H9 (cell line): ENCODE measurements around the gene SLC35A3. TPM values are rescaled to one million over a fixed set of nuclear protein-coding genes. Genes with fewer than 3 reads are reported as not detected.

Experiments
- DNase-seq: peaks from one replicate; pipeline ENCODE4 v3.0.0-alpha.2; 2017
- H2AFZ ChIP-seq: one replicate; pipeline ENCODE4 v1.6.1; 2013; ENCODE audit warnings: mild to moderate bottlenecking, low read length, control low read depth, moderate library complexity
- H2AK5ac ChIP-seq: 2 replicates; pipeline ENCODE4 v1.6.1; 2013; ENCODE audit warnings: low read length, control low read depth, mixed read lengths; ENCODE audit not compliant: insufficient read length
- H2BK120ac ChIP-seq: one replicate; pipeline ENCODE4 v1.6.1; 2013; ENCODE audit warnings: low read depth, mild to moderate bottlenecking, low read length, control low read depth, inconsistent platforms; ENCODE audit not compliant: poor library complexity, severe bottlenecking
- H2BK12ac ChIP-seq: 2 replicates; pipeline ENCODE4 v1.6.1; 2013; ENCODE audit warnings: low read length, control low read depth, mixed read lengths, low read depth; ENCODE audit not compliant: insufficient read length
- H2BK15ac ChIP-seq: 2 replicates; pipeline ENCODE4 v1.6.1; 2013; ENCODE audit warnings: low read depth, low read length, control low read depth
- H2BK20ac ChIP-seq: one replicate; pipeline ENCODE4 v1.6.1; 2013; ENCODE audit warnings: low read depth, mild to moderate bottlenecking, low read length, control low read depth, inconsistent platforms; ENCODE audit not compliant: poor library complexity, severe bottlenecking
- H2BK5ac ChIP-seq: 2 replicates; pipeline ENCODE4 v1.6.1; 2013; ENCODE audit warnings: low read length, control low read depth, mixed read lengths; ENCODE audit not compliant: insufficient read length
- H3K14ac ChIP-seq: 2 replicates; pipeline ENCODE4 v1.6.1; 2013; ENCODE audit warnings: low read length, control low read depth; ENCODE audit not compliant: insufficient read depth
- H3K18ac ChIP-seq: 2 replicates; pipeline ENCODE4 v1.6.1; 2013; ENCODE audit warnings: low read depth, mild to moderate bottlenecking, mixed read lengths, low read length, control low read depth; ENCODE audit not compliant: insufficient read length
- H3K23ac ChIP-seq: 2 replicates; pipeline ENCODE4 v1.6.1; 2013; ENCODE audit warnings: low read length, control low read depth, mixed read lengths, low read depth; ENCODE audit not compliant: insufficient read length
- H3K23me2 ChIP-seq: 2 replicates; pipeline ENCODE4 v1.6.1; 2013; ENCODE audit warnings: low read depth, mild to moderate bottlenecking, mixed read lengths, low read length, control low read depth; ENCODE audit not compliant: insufficient read length, poor library complexity, severe bottlenecking
- H3K27ac ChIP-seq: 2 replicates; pipeline ENCODE4 v1.5.1; 2013; ENCODE audit warnings: low read length, control low read depth, mixed read lengths, low read depth; ENCODE audit not compliant: insufficient read length
- H3K27me3 ChIP-seq: 2 replicates; pipeline ENCODE4 v1.6.1; 2013; ENCODE audit warnings: low read length, control low read depth, inconsistent platforms; ENCODE audit not compliant: insufficient read depth
- H3K4ac ChIP-seq: 2 replicates; pipeline ENCODE4 v1.6.1; 2013; ENCODE audit warnings: low read depth, mild to moderate bottlenecking, control low read depth, inconsistent platforms, low read length, moderate library complexity
- H3K4me1 ChIP-seq: 2 replicates; pipeline ENCODE4 v1.6.1; 2013; ENCODE audit warnings: low read length, control low read depth, inconsistent platforms; ENCODE audit not compliant: insufficient read depth
- H3K4me2 ChIP-seq: 2 replicates; pipeline ENCODE4 v1.6.1; 2013; ENCODE audit warnings: low read length, control low read depth, mixed read lengths; ENCODE audit not compliant: insufficient read length, insufficient read depth
- H3K56ac ChIP-seq: 2 replicates; pipeline ENCODE4 v1.6.1; 2013; ENCODE audit warnings: low read depth, mild to moderate bottlenecking, mixed read lengths, low read length, control low read depth; ENCODE audit not compliant: insufficient read length
- H3K79me1 ChIP-seq: 2 replicates; pipeline ENCODE4 v1.6.1; 2013; ENCODE audit warnings: low read depth, mild to moderate bottlenecking, moderate library complexity, low read length, control low read depth, inconsistent platforms; ENCODE audit not compliant: insufficient read depth, poor library complexity, severe bottlenecking
- H3K79me2 ChIP-seq: 2 replicates; pipeline ENCODE4 v1.6.1; 2013; ENCODE audit warnings: low read length, control low read depth, inconsistent platforms; ENCODE audit not compliant: insufficient read depth
- H3K9ac ChIP-seq: 2 replicates; pipeline ENCODE4 v1.6.1; 2013; ENCODE audit warnings: low read length, control low read depth, mixed read lengths; ENCODE audit not compliant: insufficient read length; ENCODE audit errors: extremely low read depth
- H3K9me3 ChIP-seq: one replicate; pipeline ENCODE4 v1.6.1; 2013; ENCODE audit warnings: low read depth, low read length, inconsistent platforms; ENCODE audit not compliant: control insufficient read depth
- H3T11ph ChIP-seq: one replicate; pipeline ENCODE4 v1.6.1; 2013; ENCODE audit warnings: mild to moderate bottlenecking, low read length, control low read depth, inconsistent platforms
- H4K20me1 ChIP-seq: one replicate; pipeline ENCODE4 v1.6.1; 2013; ENCODE audit not compliant: control insufficient read depth, insufficient read length, insufficient read depth
- H4K5ac ChIP-seq: 2 replicates; pipeline ENCODE4 v1.6.1; 2013; ENCODE audit warnings: low read depth, mild to moderate bottlenecking, mixed read lengths, low read length, control low read depth; ENCODE audit not compliant: insufficient read length
- H4K8ac ChIP-seq: replicated peaks from 2 replicates; pipeline ENCODE4 v1.6.1; 2013; ENCODE audit warnings: low read length, control low read depth, mixed read lengths, low read depth; ENCODE audit not compliant: insufficient read length
- H4K91ac ChIP-seq: 2 replicates; pipeline ENCODE4 v1.6.1; 2013; ENCODE audit warnings: low read depth, mild to moderate bottlenecking, moderate library complexity, mixed read lengths, low read length, control low read depth; ENCODE audit not compliant: insufficient read length
- H3K27ac Mint-ChIP-seq, 3 experiments: 2 replicates in 2 of 3; 3 replicates in 1 of 3; pipeline ENCODE4 v1.8.0; 2020 to 2021; ENCODE audit warnings: mixed read lengths in 3 of 3, mild to moderate bottlenecking in 1 of 3, moderate library complexity in 1 of 3
- H3K27me3 Mint-ChIP-seq: 2 replicates; pipeline ENCODE4 v1.8.0; 2021; ENCODE audit warnings: low read depth, mild to moderate bottlenecking, moderate library complexity, mixed read lengths
- H3K36me3 Mint-ChIP-seq, 3 experiments: 2 replicates in 2 of 3; 3 replicates in 1 of 3; pipeline ENCODE4 v1.8.0; 2020 to 2021; ENCODE audit warnings: low read depth in 3 of 3, mixed read lengths in 3 of 3; ENCODE audit not compliant: insufficient read depth in 1 of 3
- H3K4me1 Mint-ChIP-seq, 2 experiments: 2 replicates each; pipeline ENCODE4 v1.8.0; 2020; ENCODE audit warnings: mixed read lengths in 2 of 2
- H3K4me3 Mint-ChIP-seq, 2 experiments: 2 replicates in 1 of 2; 3 replicates in 1 of 2; pipeline ENCODE4 v1.8.0; 2020 to 2021; ENCODE audit warnings: mild to moderate bottlenecking in 2 of 2, mixed read lengths in 2 of 2, moderate library complexity in 1 of 2
- H3K9me3 Mint-ChIP-seq, 2 experiments: 2 replicates in 1 of 2; 3 replicates in 1 of 2; pipeline ENCODE4 v1.8.0; 2020; ENCODE audit warnings: mild to moderate bottlenecking in 2 of 2, mixed read lengths in 2 of 2, moderate library complexity in 1 of 2
- WGBS: extraction: QIAGEN DNeasy Blood & Tissue Kit; methylation state at CpG from one replicate; pipeline ENCODE4 v1.1.7; 2013; ENCODE audit warnings: missing lambda C conversion rate, low lambda C conversion rate, mixed read lengths; ENCODE audit not compliant: insufficient read length; ENCODE audit errors: extremely low coverage; 5-methylcytosine and 5-hydroxymethylcytosine counted together
- total RNA-seq: library from RNA; stranded (reverse); gene quantifications from 2 replicates; pipeline ENCODE4 v1.2.1, GENCODE V29; 2021
- TF ChIP-seq, protein P1 (sequence below): fragments of 200-600 bp; sonication (generic); conservative IDR thresholded peaks from 3 replicates; pipeline ENCODE4 v1.8.0; 2021; ENCODE audit warnings: antibody characterized with exemption, mild to moderate bottlenecking

The SLC35A3 gene
- total RNA-seq, 1 experiment from 2014 or later, result 15.1 TPM

DNA sequence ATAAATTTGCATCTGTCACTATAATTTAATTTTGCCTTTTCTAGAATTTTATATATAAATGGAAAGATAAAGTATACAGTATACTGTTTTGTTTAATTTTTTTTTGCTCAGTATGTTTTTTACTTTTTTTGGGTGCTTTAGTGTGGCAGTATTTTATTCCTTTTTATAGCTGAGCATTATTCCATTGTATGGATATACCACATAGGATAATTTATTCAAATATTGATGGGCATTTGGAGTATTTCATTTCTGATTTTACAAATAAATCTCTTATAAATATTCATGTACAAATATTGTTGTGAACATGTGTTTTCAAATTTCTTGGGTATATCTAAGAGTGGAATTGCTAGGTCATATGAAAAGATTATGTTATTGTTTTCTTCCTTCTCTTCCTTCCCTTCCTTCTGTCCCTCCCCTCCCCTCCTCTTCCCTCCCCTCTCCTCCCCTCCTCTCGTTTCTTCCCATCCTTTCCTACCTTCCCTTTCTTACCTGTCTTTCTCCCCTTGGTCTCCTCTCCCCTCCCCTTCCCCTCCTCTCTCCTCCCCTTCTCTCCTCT lies 18.5 kb downstream of the SLC35A3 start:
- no peaks in the 10 kb centered on the region; the same call in 1 of the 2 replicates for H3K79me2 ChIP-seq

More for the DNA sequence above, 18.5 kb downstream of the SLC35A3 start:
- Histone ChIP-seq H3K14ac (no peak overlapping the region), H4K20me1 (no peaks in the 10 kb centered on the region), H2AK5ac (no peak overlapping the region), H3K4ac (no peak overlapping the region), H3K4me2 (no peak overlapping the region), H3K56ac (no peak overlapping the region), H4K8ac (no peak overlapping the region), H3T11ph (no peak overlapping the region), H3K27ac (no peak overlapping the region), H2AFZ (no peak overlapping the region), H3K9me3 (no peaks in the 10 kb centered on the region), H3K23ac (no peak overlapping the region), H2BK15ac (no peak overlapping the region), H4K5ac (no peak overlapping the region), H4K91ac (no peak overlapping the region), H2BK120ac (no peak overlapping the region), H3K9ac (no peak overlapping the region), H3K27me3 (no peaks in the 10 kb centered on the region), H3K79me1 (no peaks in the 10 kb centered on the region), H3K4me1 (no peaks in the 10 kb centered on the region), H3K18ac (no peak overlapping the region), H2BK20ac (no peak overlapping the region), H2BK12ac (no peak overlapping the region), H2BK5ac (no peak overlapping the region), H3K23me2 (no peaks in the 10 kb centered on the region)
- WGBS, result no CpG with 5 or more reads among the region's 1 CpG
- TF ChIP-seq, protein P1, sequence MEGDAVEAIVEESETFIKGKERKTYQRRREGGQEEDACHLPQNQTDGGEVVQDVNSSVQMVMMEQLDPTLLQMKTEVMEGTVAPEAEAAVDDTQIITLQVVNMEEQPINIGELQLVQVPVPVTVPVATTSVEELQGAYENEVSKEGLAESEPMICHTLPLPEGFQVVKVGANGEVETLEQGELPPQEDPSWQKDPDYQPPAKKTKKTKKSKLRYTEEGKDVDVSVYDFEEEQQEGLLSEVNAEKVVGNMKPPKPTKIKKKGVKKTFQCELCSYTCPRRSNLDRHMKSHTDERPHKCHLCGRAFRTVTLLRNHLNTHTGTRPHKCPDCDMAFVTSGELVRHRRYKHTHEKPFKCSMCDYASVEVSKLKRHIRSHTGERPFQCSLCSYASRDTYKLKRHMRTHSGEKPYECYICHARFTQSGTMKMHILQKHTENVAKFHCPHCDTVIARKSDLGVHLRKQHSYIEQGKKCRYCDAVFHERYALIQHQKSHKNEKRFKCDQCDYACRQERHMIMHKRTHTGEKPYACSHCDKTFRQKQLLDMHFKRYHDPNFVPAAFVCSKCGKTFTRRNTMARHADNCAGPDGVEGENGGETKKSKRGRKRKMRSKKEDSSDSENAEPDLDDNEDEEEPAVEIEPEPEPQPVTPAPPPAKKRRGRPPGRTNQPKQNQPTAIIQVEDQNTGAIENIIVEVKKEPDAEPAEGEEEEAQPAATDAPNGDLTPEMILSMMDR, result no peak
- Mint-ChIP-seq H3K27ac (no peak overlapping the region), H3K9me3 (peaks cover 13 to 17% of the 10 kb centered on the region in 2 experiments; a peak in 4 of 5 replicates), H3K4me1 (peaks cover 7% of the 10 kb centered on the region in 2 experiments; a peak in 3 of 4 replicates), H3K4me3 (no peak overlapping the region), H3K27me3 (no peaks in the 10 kb centered on the region), H3K36me3 (peaks cover 26 to 31% (median 28%) of the 10 kb centered on the region in 3 experiments)
- no peak for DNase-seq
